ENCODE data around the gene HPN. TPM values are rescaled to one million over a fixed set of nuclear protein-coding genes. Genes with fewer than 3 reads are reported as not detected.
"Not testable (repeated sequence)": the region's sequence is repeated elsewhere in the genome, so short reads cannot be mapped to it uniquely, and the experiment has no call there.

The HPN gene
- total RNA-seq, 4 donors from 2014 or later: 0.26 to 1.7 (median 0.56) TPM; not detected in 1

DNA sequence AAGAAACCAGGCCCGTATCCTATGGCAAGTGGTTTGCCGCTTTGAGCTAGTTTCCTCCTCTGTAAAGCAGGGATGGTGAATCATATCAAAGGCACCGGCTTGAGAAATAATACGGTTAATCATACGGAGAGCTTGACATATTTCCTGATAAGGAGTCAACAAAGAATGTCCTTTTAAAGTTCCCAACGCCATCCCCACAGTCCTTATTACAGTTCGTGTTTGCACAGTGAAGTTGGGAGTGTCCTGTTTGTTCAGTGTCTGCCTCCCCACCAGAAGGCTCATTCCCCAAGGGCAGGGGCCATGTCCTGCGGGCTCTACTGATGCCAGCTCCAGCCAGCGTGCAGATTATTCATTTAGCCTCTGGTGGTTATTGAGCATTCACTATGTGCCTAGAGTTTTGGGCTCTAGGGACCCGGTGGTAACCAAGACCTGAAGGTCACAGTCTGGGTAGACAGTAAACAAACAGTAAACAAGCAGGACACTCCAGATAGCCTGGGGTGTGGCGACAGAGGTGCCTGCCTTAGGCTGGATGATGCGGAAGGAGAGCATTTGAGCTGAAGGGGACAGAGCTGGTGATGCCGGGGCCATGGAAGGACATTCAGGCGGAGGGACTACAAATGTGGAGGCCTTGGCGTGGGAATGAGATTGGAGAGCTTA, 35.1 kb upstream of the HPN start:
- Histone ChIP-seq H3K9me3 (no peaks in the 10 kb centered on the region), H3K27me3 (no peaks in the 10 kb centered on the region), H3K36me3 (peaks cover 34% of the 10 kb centered on the region), H3K4me3 (no peak overlapping the region), H3K27ac (no peak overlapping the region), H3K4me1 (peaks cover 26% of the 10 kb centered on the region)
- 79% methylated on average over 15 of the region's 15 CpGs for WGBS
- TF ChIP-seq POLR2A (IDR thresholded peaks at IDR 0.05) (no peak), EP300 (IDR thresholded peaks at IDR 0.05) (no peak), POLR2AphosphoS5 (IDR thresholded peaks at IDR 0.05) (no peak)
- TF ChIP-seq, protein P1, sequence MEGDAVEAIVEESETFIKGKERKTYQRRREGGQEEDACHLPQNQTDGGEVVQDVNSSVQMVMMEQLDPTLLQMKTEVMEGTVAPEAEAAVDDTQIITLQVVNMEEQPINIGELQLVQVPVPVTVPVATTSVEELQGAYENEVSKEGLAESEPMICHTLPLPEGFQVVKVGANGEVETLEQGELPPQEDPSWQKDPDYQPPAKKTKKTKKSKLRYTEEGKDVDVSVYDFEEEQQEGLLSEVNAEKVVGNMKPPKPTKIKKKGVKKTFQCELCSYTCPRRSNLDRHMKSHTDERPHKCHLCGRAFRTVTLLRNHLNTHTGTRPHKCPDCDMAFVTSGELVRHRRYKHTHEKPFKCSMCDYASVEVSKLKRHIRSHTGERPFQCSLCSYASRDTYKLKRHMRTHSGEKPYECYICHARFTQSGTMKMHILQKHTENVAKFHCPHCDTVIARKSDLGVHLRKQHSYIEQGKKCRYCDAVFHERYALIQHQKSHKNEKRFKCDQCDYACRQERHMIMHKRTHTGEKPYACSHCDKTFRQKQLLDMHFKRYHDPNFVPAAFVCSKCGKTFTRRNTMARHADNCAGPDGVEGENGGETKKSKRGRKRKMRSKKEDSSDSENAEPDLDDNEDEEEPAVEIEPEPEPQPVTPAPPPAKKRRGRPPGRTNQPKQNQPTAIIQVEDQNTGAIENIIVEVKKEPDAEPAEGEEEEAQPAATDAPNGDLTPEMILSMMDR (IDR thresholded peaks at IDR 0.05): no peak
- no peak for DNase-seq (ENCODE audit: low spot score in 2 of 2)

- Histone ChIP-seq H3K27me3 (no peaks in the 10 kb centered on the region), H3K9me3 (no peaks in the 10 kb centered on the region), H3K4me1 (peaks cover 21% of the 10 kb centered on the region), H3K4me3 (no peak overlapping the region), H3K27ac (no peak overlapping the region), H3K36me3 (peaks cover 39% of the 10 kb centered on the region)
- DNase-seq (ENCODE audit: low spot score in 2 of 2): no peak
- TF ChIP-seq, protein P1 (IDR thresholded peaks at IDR 0.05): no peak
- TF ChIP-seq POLR2AphosphoS5 (IDR thresholded peaks at IDR 0.05): no peak
- no peak for TF ChIP-seq EP300 (IDR thresholded peaks at IDR 0.05)
- TF ChIP-seq POLR2A (IDR thresholded peaks at IDR 0.05): no peak
- WGBS: 88% methylated on average over 5 of the region's 5 CpGs
These were observed 34.5 kb upstream of the HPN start for GRCh38 chr19:35006999-35007365.

- WGBS: 94% methylated on average over 8 of the region's 8 CpGs
- not testable (repeated sequence) for H3K27me3 ChIP-seq; H3K27ac ChIP-seq; DNase-seq (ENCODE audit: low spot score in 2 of 2); H3K9me3 ChIP-seq; H3K4me3 ChIP-seq
- Histone ChIP-seq H3K4me1 (peaks cover 21% of the 10 kb centered on the region), H3K36me3 (peaks cover 44% of the 10 kb centered on the region)
These were observed 34.1 kb upstream of the HPN start for GRCh38 chr19:35007427-35007826.

GRCh38 chr19:35008891-35009341, 32.6 kb upstream of the HPN start:
- no peak overlapping the region for H3K27ac ChIP-seq
- peaks cover 46% of the 10 kb centered on the region for H3K36me3 ChIP-seq
- no peaks in the 10 kb centered on the region for H3K27me3 ChIP-seq
- no peak overlapping the region for H3K4me3 ChIP-seq
- DNase-seq (ENCODE audit: low spot score in 2 of 2): no peak
- TF ChIP-seq POLR2AphosphoS5 (IDR thresholded peaks at IDR 0.05) (no peak), POLR2A (IDR thresholded peaks at IDR 0.05) (no peak), EP300 (IDR thresholded peaks at IDR 0.05) (no peak)
- TF ChIP-seq, protein P1 (IDR thresholded peaks at IDR 0.05): no peak
- 88% methylated on average over 12 of the region's 12 CpGs for WGBS
- peaks cover 22% of the 10 kb centered on the region for H3K4me1 ChIP-seq
- H3K9me3 ChIP-seq: no peaks in the 10 kb centered on the region

DNA sequence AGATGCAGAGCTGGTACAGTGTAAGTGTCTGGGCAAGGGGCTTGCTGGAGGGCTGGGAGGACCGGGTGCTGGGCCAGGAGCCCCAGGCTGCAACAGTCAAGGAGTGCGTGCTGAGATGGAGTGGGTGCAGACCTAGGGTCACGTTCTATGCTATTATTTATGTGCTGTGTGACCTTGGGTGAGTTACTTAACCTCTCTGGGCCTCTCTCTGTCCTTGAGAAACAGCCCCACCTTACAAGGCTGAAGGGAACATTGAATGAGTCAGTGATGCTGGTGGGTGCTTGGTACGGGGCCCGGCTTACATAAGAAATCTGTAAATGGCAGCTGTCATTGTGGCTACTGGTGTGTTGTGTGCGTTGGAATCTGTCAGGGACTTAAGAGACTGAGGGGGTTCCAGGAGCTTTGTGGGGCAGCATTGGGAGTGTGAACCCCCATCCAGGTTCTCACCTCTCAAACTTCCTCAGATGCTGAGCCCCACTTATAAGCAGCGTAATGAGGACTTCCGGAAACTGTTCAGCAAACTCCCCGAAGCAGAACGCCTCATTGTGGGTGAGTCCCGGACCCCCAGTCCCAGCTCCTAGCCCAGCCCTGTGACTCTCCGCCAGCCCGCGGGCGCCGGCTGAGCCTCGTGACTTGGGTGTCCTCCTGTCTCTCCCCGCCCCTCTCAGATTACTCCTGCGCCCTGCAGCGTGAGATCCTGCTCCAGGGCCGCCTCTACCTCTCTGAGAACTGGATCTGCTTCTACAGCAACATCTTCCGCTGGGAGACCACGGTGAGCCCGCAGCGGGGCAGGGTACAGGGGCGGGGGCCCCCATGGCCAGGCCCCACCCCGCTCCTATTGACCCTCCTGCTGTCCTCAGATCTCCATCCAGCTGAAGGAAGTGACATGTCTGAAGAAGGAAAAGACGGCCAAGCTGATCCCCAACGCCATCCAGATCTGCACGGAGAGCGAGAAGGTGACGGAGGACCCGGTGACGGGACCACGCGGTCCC, 31.8 kb upstream of the HPN start:
- WGBS: 93% methylated on average over 33 of the region's 36 CpGs
- peaks cover 14% of the 10 kb centered on the region for H3K4me1 ChIP-seq
- no peaks in the 10 kb centered on the region for H3K9me3 ChIP-seq
- peak overlapping the region; percentile 6 for H3K27ac ChIP-seq
- H3K4me3 ChIP-seq: no peak overlapping the region
- peaks cover 54% of the 10 kb centered on the region for H3K36me3 ChIP-seq
- TF ChIP-seq, protein P1 (IDR thresholded peaks at IDR 0.05): no peak
- TF ChIP-seq EP300 (IDR thresholded peaks at IDR 0.05): no peak
- no peak for TF ChIP-seq POLR2AphosphoS5 (IDR thresholded peaks at IDR 0.05)
- no peak for TF ChIP-seq POLR2A (IDR thresholded peaks at IDR 0.05)
- no peaks in the 10 kb centered on the region for H3K27me3 ChIP-seq
- DNase-seq (ENCODE audit: low spot score in 2 of 2): no peak

Measured in suprapubic skin (tissue), 4 donors.